ENCODE measurements around the gene ADD3. TPM values are rescaled to one million over a fixed set of nuclear protein-coding genes. Genes with fewer than 3 reads are reported as not detected.
"Not testable (repeated sequence)": the region's sequence is repeated elsewhere in the genome, so short reads cannot be mapped to it uniquely, and the experiment has no call there.

Gene ADD3
- total and polyA plus RNA-seq, 11 donors = 28.8 to 659 (median 97.1) TPM

DNA sequence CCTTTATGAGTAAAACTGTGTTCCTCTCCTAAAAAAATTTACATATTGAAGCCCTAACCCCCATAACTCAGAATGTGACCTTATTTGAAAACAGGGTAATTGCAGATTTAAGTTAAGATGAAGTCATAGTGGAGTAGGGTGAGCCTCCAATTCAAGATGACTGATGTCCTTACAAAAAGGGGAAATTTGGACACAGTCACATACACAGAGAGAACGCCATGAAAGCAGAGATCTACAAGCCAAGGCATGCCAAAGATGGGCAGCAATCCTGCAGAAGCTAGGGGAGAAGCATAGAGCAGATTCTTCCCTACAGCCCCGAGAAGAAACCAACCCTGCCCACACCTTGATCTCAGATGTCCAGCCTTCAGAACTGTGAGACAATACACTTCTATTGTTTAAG, 23.8 kb upstream of the ADD3 start:
- no peak overlapping the region for H3K4me3 ChIP-seq
- TF ChIP-seq POLR2A (IDR thresholded peaks at IDR 0.05) = no peak
- TF ChIP-seq, protein P1, sequence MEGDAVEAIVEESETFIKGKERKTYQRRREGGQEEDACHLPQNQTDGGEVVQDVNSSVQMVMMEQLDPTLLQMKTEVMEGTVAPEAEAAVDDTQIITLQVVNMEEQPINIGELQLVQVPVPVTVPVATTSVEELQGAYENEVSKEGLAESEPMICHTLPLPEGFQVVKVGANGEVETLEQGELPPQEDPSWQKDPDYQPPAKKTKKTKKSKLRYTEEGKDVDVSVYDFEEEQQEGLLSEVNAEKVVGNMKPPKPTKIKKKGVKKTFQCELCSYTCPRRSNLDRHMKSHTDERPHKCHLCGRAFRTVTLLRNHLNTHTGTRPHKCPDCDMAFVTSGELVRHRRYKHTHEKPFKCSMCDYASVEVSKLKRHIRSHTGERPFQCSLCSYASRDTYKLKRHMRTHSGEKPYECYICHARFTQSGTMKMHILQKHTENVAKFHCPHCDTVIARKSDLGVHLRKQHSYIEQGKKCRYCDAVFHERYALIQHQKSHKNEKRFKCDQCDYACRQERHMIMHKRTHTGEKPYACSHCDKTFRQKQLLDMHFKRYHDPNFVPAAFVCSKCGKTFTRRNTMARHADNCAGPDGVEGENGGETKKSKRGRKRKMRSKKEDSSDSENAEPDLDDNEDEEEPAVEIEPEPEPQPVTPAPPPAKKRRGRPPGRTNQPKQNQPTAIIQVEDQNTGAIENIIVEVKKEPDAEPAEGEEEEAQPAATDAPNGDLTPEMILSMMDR (IDR thresholded peaks at IDR 0.05) = no peak
- no peak for DNase-seq
- peaks cover 0 to 6% (median 0%) of the 10 kb centered on the region in 12 donors for H3K9me3 ChIP-seq
- 84 to 90% (median 89%) methylated on average over 2 of the region's 2 CpGs for WGBS, 4 donors
- H3K36me3 ChIP-seq = no peaks in the 10 kb centered on the region
- H3K4me1 ChIP-seq = peaks cover 0 to 28% (median 9%) of the 10 kb centered on the region in 12 donors
- intact Hi-C loops (cut with DNase I) = no loop called here
- H3K27me3 ChIP-seq = no peaks in the 10 kb centered on the region
- no peak for ATAC-seq
- H3K27ac ChIP-seq = no peak overlapping the region

DNA sequence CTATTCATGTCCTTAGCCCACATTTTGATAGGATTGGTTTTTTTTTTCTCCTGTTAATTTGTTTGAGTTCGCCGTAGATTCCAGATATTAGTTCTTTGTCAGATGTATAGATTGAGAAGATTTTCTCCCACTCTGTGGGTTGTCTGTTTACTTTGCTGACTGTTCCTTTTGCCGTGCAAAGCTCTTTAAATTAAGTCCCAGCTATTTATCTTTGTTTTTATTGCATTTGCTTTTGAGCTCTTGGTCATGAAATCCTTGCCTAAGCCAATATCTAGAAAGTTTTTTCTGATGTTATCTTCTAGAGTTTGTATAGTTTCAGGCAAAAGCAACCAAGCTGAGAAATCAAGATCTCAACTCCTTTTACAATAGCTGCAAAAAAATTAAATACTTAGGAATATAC, 22.0 kb upstream of the ADD3 start:
- DNase-seq; H3K36me3 ChIP-seq; H3K9me3 ChIP-seq; H3K27me3 ChIP-seq; ATAC-seq; H3K4me3 ChIP-seq; H3K27ac ChIP-seq; intact Hi-C loops (cut with DNase I): not testable (repeated sequence)
- H3K4me1 ChIP-seq = peaks cover 0 to 19% (median 7%) of the 10 kb centered on the region in 12 donors
- 95 to 99% (median 97%) methylated on average over 3 of the region's 3 CpGs for WGBS, 4 donors

DNA sequence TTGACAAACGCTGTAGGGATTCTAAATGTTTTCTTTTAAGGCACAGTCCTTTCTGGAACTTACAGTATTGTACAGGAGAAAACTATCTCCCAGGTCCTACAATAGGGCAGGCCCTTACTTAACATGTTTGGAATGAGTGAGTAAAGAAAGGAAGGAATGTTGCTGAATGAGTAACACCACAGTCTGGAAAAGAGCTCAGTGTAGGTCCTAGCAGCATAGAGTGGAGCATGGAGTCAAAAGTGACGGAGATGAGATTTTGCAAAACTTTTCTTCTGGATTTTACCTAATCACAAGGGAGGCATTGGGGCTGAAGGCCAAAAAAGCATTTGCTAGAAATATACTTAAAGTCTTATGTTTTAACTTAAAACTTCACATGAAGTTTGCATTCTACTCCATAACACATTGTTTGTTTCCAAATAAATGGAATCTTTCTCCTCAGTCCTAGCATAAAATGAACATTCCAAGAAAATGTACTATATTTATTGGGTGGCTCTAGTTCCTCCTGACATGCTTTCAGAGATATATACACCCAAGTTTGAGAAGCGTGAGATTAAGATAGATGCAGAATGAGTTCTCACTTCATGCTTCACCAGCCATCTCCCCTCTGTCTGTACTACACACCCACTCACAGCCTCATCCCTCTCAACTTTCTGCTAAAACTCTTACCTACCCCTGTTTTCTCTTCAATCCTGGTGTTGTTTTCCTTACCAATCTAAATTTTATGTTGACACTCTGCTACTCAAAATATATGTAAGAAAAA, 20.2 kb upstream of the ADD3 start:
- no peak overlapping the region for H3K27ac ChIP-seq
- 78 to 81% (median 79%) methylated on average over 3 of the region's 3 CpGs for WGBS, 4 donors
- peaks cover 0 to 6% (median 0%) of the 10 kb centered on the region in 12 donors for H3K9me3 ChIP-seq
- DNase-seq (no peak), ATAC-seq (peak in 2 of 4 donors; percentile 48 to 88)
- H3K4me1 ChIP-seq = peaks cover 0 to 10% (median under 1%) of the 10 kb centered on the region in 12 donors
- H3K27me3 ChIP-seq = no peaks in the 10 kb centered on the region
- TF ChIP-seq POLR2A (IDR thresholded peaks at IDR 0.05) = no peak
- TF ChIP-seq, protein P1 (IDR thresholded peaks at IDR 0.05) = no peak
- no peaks in the 10 kb centered on the region for H3K36me3 ChIP-seq
- H3K4me3 ChIP-seq = no peak overlapping the region
- intact Hi-C loops (cut with DNase I) = no loop called here

DNA sequence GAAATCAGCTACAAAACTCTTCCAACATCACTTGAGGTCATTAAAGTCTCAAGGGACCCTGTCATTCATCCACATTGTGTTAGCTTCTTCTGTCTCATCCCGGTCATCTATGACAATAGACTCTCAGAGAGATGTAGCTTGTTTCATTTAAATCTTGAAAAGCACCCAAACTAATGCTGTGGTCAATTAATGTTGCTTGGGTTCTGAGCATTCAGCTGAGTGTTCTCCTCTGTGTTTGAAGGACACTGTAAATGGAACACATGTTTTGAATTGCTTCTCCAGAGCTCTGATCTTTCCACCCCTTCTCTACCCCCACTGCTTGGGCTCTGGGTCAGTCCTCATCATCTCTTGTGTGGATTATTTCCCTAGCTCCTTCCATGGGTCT, 19.6 kb upstream of the ADD3 start:
- no peak for DNase-seq
- TF ChIP-seq, protein P1 (IDR thresholded peaks at IDR 0.05) = no peak
- Histone ChIP-seq H3K9me3 (peaks cover 0 to 6% (median 0%) of the 10 kb centered on the region in 12 donors), H3K36me3 (no peaks in the 10 kb centered on the region), H3K27ac (no peak overlapping the region), H3K27me3 (no peaks in the 10 kb centered on the region), H3K4me3 (no peak overlapping the region), H3K4me1 (peaks cover 0 to 11% (median 0%) of the 10 kb centered on the region in 12 donors)
- WGBS, 4 donors = 74 to 79% (median 76%) methylated on average over 1 of the region's 1 CpG
- intact Hi-C loops (cut with DNase I) = no loop called here
- ATAC-seq = no peak

Data from heart left ventricle (tissue), 16 donors.